ENCODE measurements around the gene PGRMC1. TPM values are rescaled to one million over a fixed set of nuclear protein-coding genes. Genes with fewer than 3 reads are reported as not detected.
A peak's percentile ranks its signal among the peaks of the same experiment; 100 is the strongest.

PGRMC1 gene
- total RNA-seq, 1 donor from 2014 or later = 246 TPM

GRCh38 chrX:119231936-119232445, 4.1 kb upstream of the PGRMC1 start:
- no peak overlapping the region for H3K9ac ChIP-seq
- no peak overlapping the region for H2AFZ ChIP-seq (replicated peaks)
- H3K9me3 ChIP-seq (ENCODE audit: low read depth) = no peaks in the 10 kb centered on the region
- no peak for TF ChIP-seq EZH2phosphoT487 (IDR thresholded peaks at IDR 0.05)
- H3K27me3 Mint-ChIP-seq (ENCODE audit: insufficient read depth, low read depth) = peaks cover 8% of the 10 kb centered on the region
- peaks cover 8% of the 10 kb centered on the region for H3F3A ChIP-seq (ENCODE audit: low read depth)
- peaks cover 4% of the 10 kb centered on the region for H3K4me1 ChIP-seq
- no peaks in the 10 kb centered on the region for H4K20me1 ChIP-seq (ENCODE audit: low read depth)
- H3K36me3 ChIP-seq = no peaks in the 10 kb centered on the region
- no peaks in the 10 kb centered on the region for H3K36me3 Mint-ChIP-seq
- H3K27ac Mint-ChIP-seq = no peak overlapping the region
- no peaks in the 10 kb centered on the region for H3K27me3 ChIP-seq
- peaks cover 6% of the 10 kb centered on the region for H3K79me2 ChIP-seq (ENCODE audit: low read depth)
- H3K27ac ChIP-seq = no peak overlapping the region
- H3K4me2 ChIP-seq = no peak overlapping the region
- no peak overlapping the region for H3K4me3 ChIP-seq
- no peak overlapping the region for H3K4me3 Mint-ChIP-seq
- peaks cover 28% of the 10 kb centered on the region for H3K4me1 Mint-ChIP-seq
- peaks cover 13% of the 10 kb centered on the region for H3K9me3 Mint-ChIP-seq
- DNase-seq (ENCODE audit: low spot score) = no peak

GRCh38 chrX:119235051-119235511, 1.0 kb upstream of the PGRMC1 start:
- H3K4me3 Mint-ChIP-seq = peak overlapping the region; percentile 85
- Histone ChIP-seq H4K20me1 (ENCODE audit: low read depth) (peaks cover 25% of the 10 kb centered on the region), H3K79me2 (ENCODE audit: low read depth) (peaks cover 37% of the 10 kb centered on the region), H3K36me3 (no peaks in the 10 kb centered on the region), H3K4me1 (peaks cover 10% of the 10 kb centered on the region), H3K4me3 (peak overlapping the region; percentile 84), H3K27ac (no peak overlapping the region), H3K9me3 (ENCODE audit: low read depth) (no peaks in the 10 kb centered on the region), H3K27me3 (no peaks in the 10 kb centered on the region), H3F3A (ENCODE audit: low read depth) (peaks cover 8% of the 10 kb centered on the region), H3K4me2 (peak overlapping the region; percentile 75), H2AFZ (replicated peaks) (no peak overlapping the region), H3K9ac (no peak overlapping the region)
- TF ChIP-seq EZH2 (IDR thresholded peaks at IDR 0.05) (no peak), EZH2phosphoT487 (IDR thresholded peaks at IDR 0.05) (no peak), CTCF (IDR thresholded peaks at IDR 0.05) (no peak)
- H3K4me1 Mint-ChIP-seq = peaks cover 39% of the 10 kb centered on the region
- DNase-seq (ENCODE audit: low spot score) = peak; percentile 41
- peak overlapping the region; percentile 97 for H3K27ac Mint-ChIP-seq
- H3K36me3 Mint-ChIP-seq = peaks cover under 1% of the 10 kb centered on the region
- peaks cover 13% of the 10 kb centered on the region for H3K9me3 Mint-ChIP-seq
- peaks cover 6% of the 10 kb centered on the region for H3K27me3 Mint-ChIP-seq (ENCODE audit: insufficient read depth, low read depth)

GRCh38 chrX:119236623-119237561, 807 bp downstream of the PGRMC1 start:
- H3K27me3 Mint-ChIP-seq (ENCODE audit: insufficient read depth, low read depth) = no peaks in the 10 kb centered on the region
- H3K27ac Mint-ChIP-seq = peak overlapping the region; percentile 23
- Histone ChIP-seq H2AFZ (replicated peaks) (peak overlapping the region; percentile 24), H4K20me1 (ENCODE audit: low read depth) (peaks cover 38% of the 10 kb centered on the region), H3K36me3 (no peaks in the 10 kb centered on the region), H3K79me2 (ENCODE audit: low read depth) (peaks cover 52% of the 10 kb centered on the region), H3K9me3 (ENCODE audit: low read depth) (no peaks in the 10 kb centered on the region), H3K4me3 (peak overlapping the region; percentile 84), H3F3A (ENCODE audit: low read depth) (peaks cover 8% of the 10 kb centered on the region), H3K27me3 (no peaks in the 10 kb centered on the region), H3K9ac (peak overlapping the region; percentile 57), H3K4me2 (peak overlapping the region; percentile 83), H3K27ac (peak overlapping the region; percentile 12), H3K4me1 (peaks cover 10% of the 10 kb centered on the region)
- no peak for TF ChIP-seq EZH2 (IDR thresholded peaks at IDR 0.05)
- H3K4me3 Mint-ChIP-seq = peak overlapping the region; percentile 97
- peaks cover 11% of the 10 kb centered on the region for H3K9me3 Mint-ChIP-seq
- DNase-seq (ENCODE audit: low spot score) = peak; percentile 56
- H3K36me3 Mint-ChIP-seq = peaks cover 4% of the 10 kb centered on the region
- peaks cover 41% of the 10 kb centered on the region for H3K4me1 Mint-ChIP-seq

GRCh38 chrX:119237562-119237942, 1.5 kb downstream of the PGRMC1 start:
- no peaks in the 10 kb centered on the region for H3K27me3 ChIP-seq
- Mint-ChIP-seq H3K9me3 (peaks cover 11% of the 10 kb centered on the region), H3K36me3 (peaks cover 5% of the 10 kb centered on the region), H3K4me1 (peaks cover 41% of the 10 kb centered on the region), H3K27ac (no peak overlapping the region), H3K4me3 (peak overlapping the region; percentile 97), H3K27me3 (ENCODE audit: insufficient read depth, low read depth) (no peaks in the 10 kb centered on the region)
- peak overlapping the region; percentile 34 for H3K9ac ChIP-seq
- DNase-seq (ENCODE audit: low spot score) = peak; percentile 2
- H4K20me1 ChIP-seq (ENCODE audit: low read depth) = peaks cover 41% of the 10 kb centered on the region
- peak overlapping the region; percentile 83 for H3K4me2 ChIP-seq
- peaks cover 52% of the 10 kb centered on the region for H3K79me2 ChIP-seq (ENCODE audit: low read depth)
- no peak overlapping the region for H2AFZ ChIP-seq (replicated peaks)
- H3K4me3 ChIP-seq = peak overlapping the region; percentile 84
- H3F3A ChIP-seq (ENCODE audit: low read depth) = peaks cover 8% of the 10 kb centered on the region
- H3K36me3 ChIP-seq = no peaks in the 10 kb centered on the region
- peaks cover 10% of the 10 kb centered on the region for H3K4me1 ChIP-seq
- H3K27ac ChIP-seq = no peak overlapping the region
- TF ChIP-seq EZH2 (IDR thresholded peaks at IDR 0.05) (no peak), CTCF (IDR thresholded peaks at IDR 0.05) (no peak), EZH2phosphoT487 (IDR thresholded peaks at IDR 0.05) (no peak)
- H3K9me3 ChIP-seq (ENCODE audit: low read depth) = no peaks in the 10 kb centered on the region
